GM23338 (cell line): ENCODE measurements around the gene SPIRE1. TPM values are rescaled to one million over a fixed set of nuclear protein-coding genes. Genes with fewer than 3 reads are reported as not detected.

Source experiments
- ATAC-seq: fragments of 200-7000 bp; cut with Tn5 transposase; 3 replicates; pipeline ENCODE4 v1.9.1; 2020
- DNase-seq: peaks from one replicate; pipeline ENCODE4 v3.0.0-alpha.2; 2015; ENCODE audit warnings: low spot score
- H2AFZ ChIP-seq: fragments of 200-600 bp; sonication (generic); 2 replicates; pipeline ENCODE4 v1.8.0; 2016; ENCODE audit warnings: antibody characterized with exemption, mild to moderate bottlenecking, moderate library complexity
- H3F3A ChIP-seq: fragments of 200-600 bp; sonication (generic); replicated peaks from 2 replicates; pipeline ENCODE4 v1.8.0; 2017; ENCODE audit warnings: antibody characterized with exemption, mixed run types, low read depth
- H3K27ac ChIP-seq: fragments of 200-600 bp; sonication (generic); 2 replicates; pipeline ENCODE4 v1.6.1; 2016; ENCODE audit warnings: low read depth
- H3K27me3 ChIP-seq: fragments of 200-600 bp; sonication (generic); 2 replicates; pipeline ENCODE4 v1.8.0; 2016; ENCODE audit warnings: mild to moderate bottlenecking, mixed run types, moderate library complexity; ENCODE audit not compliant: insufficient read depth
- H3K36me3 ChIP-seq: fragments of 200-600 bp; sonication (generic); 2 replicates; pipeline ENCODE4 v1.8.0; 2016; ENCODE audit warnings: mild to moderate bottlenecking; ENCODE audit not compliant: insufficient read depth
- H3K4me1 ChIP-seq: fragments of 200-600 bp; sonication (generic); 2 replicates; pipeline ENCODE4 v1.8.0; 2016; ENCODE audit warnings: mild to moderate bottlenecking, moderate library complexity; ENCODE audit not compliant: insufficient read depth
- H3K4me2 ChIP-seq: fragments of 200-600 bp; sonication (generic); 2 replicates; pipeline ENCODE4 v1.7.1; 2017; ENCODE audit warnings: mixed run types
- H3K4me3 ChIP-seq: fragments of 200-600 bp; sonication (generic); 2 replicates; pipeline ENCODE4 v1.6.1; 2016; ENCODE audit warnings: mixed run types
- H3K79me2 ChIP-seq: fragments of 200-600 bp; sonication (generic); replicated peaks from 2 replicates; pipeline ENCODE4 v1.8.0; 2017; ENCODE audit warnings: mild to moderate bottlenecking; ENCODE audit not compliant: insufficient read depth
- H3K9me2 ChIP-seq: fragments of 200-600 bp; sonication (generic); 2 replicates; pipeline ENCODE4 v1.8.0; 2017; ENCODE audit not compliant: insufficient read depth
- H4K20me1 ChIP-seq: fragments of 200-600 bp; sonication (generic); replicated peaks from 2 replicates; pipeline ENCODE4 v1.8.0; 2017; ENCODE audit warnings: mild to moderate bottlenecking; ENCODE audit not compliant: insufficient read depth
- H3K27ac Mint-ChIP-seq: 2 replicates; pipeline ENCODE4 v1.8.0; 2020; ENCODE audit warnings: inconsistent platforms, mild to moderate bottlenecking, moderate library complexity, mixed read lengths
- H3K27me3 Mint-ChIP-seq: 3 replicates; pipeline ENCODE4 v1.8.0; 2022; ENCODE audit warnings: low read depth, mild to moderate bottlenecking, moderate library complexity, mixed read lengths, inconsistent platforms; ENCODE audit not compliant: insufficient read depth, poor library complexity
- H3K36me3 Mint-ChIP-seq: 3 replicates; pipeline ENCODE4 v1.8.0; 2021; ENCODE audit warnings: low read depth, mild to moderate bottlenecking, inconsistent platforms, moderate library complexity, mixed read lengths
- H3K4me1 Mint-ChIP-seq: 3 replicates; pipeline ENCODE4 v1.8.0; 2020; ENCODE audit warnings: mild to moderate bottlenecking, inconsistent platforms, mixed read lengths
- H3K4me3 Mint-ChIP-seq: 3 replicates; pipeline ENCODE4 v1.8.0; 2021; ENCODE audit warnings: moderate library complexity, mild to moderate bottlenecking, inconsistent platforms, mixed read lengths
- H3K9me3 Mint-ChIP-seq: 3 replicates; pipeline ENCODE4 v1.8.0; 2020; ENCODE audit warnings: moderate library complexity, mild to moderate bottlenecking, inconsistent platforms, mixed read lengths
- EZH2 ChIP-seq: fragments of 200-600 bp; sonication (generic); IDR thresholded peaks from one replicate; pipeline ENCODE4 v1.8.0; 2017; ENCODE audit warnings: antibody characterized with exemption, mild to moderate bottlenecking, low read depth; ENCODE audit not compliant: unreplicated experiment
- STAT1 ChIP-seq: IDR thresholded peaks from one replicate; pipeline ENCODE4 v1.6.1; 2016; ENCODE audit warnings: antibody characterized with exemption; ENCODE audit not compliant: unreplicated experiment
- polyA plus RNA-seq: library from polyadenylated mRNA; unstranded; fragments of >200 nt; fragmentation: Nextera tagmentation; extraction: Ambion mirVana; gene quantifications from 2 replicates; pipeline ENCODE4 v1.2.1, GENCODE V29; 2016
- total RNA-seq: library from RNA; depleted of rRNA; stranded (reverse); fragments of >200 nt; shearing (Covaris generic); gene quantifications from 2 replicates; pipeline ENCODE4 v1.2.3, GENCODE V29; 2014
- TF ChIP-seq, protein P1 (sequence below): fragments of 250-450 bp; sonication (Bioruptor Pico); IDR thresholded peaks from 2 replicates; pipeline ENCODE4 v1.5.0; 2020; ENCODE audit warnings: mild to moderate bottlenecking, moderate library complexity
- TF ChIP-seq, protein P2 (sequence below), 2 experiments: fragments of 200-600 bp in 1 of 2; sonication (generic) in 1 of 2; conservative IDR thresholded peaks; 2 replicates each; pipeline versions ENCODE4 v1.5.1 to v1.6.1; 2016 to 2017; ENCODE audit warnings: antibody characterized with exemption in 2 of 2, low read depth in 2 of 2, mild to moderate bottlenecking in 2 of 2, moderate library complexity in 1 of 2
- TF ChIP-seq, protein P3 (sequence below): IDR thresholded peaks from one replicate; pipeline ENCODE4 v1.6.1; 2018; ENCODE audit warnings: antibody characterized with exemption; ENCODE audit not compliant: unreplicated experiment

Gene SPIRE1
- total and polyA plus RNA-seq, 2 experiments from 2014 or later: 2.9 to 15.5 TPM

DNA sequence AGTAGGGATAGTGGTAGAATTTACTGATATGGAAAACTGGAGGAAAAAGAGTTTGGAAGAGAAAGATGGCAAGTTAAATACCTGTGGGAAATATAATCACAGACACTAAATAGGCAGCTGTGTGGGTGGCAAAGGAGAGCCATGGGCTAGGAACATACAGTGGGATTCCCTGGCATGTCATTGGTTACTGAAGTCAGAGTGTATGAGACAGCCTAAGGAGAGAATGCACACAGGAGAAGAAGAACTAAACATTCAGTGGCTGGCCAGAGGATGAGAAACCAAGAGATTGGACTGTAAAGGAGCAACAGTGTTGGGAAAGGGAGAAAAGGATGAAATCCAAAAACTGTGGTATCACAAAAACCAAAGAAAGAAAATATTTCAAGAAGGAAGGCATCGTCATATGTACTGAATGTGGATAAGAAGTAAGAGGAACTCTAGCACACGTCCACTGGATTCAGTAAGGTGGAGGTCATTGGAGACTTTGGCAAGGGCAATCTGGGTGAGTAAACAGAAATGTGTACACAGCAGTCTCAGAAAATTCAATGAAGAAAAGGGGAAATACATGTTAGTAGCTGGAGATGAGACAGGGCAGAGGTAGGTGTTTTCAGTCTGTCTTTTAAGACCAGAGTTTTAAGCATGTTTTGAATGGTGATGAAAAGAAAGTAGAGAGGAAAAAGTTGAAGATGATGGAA, 83.3 kb downstream of the SPIRE1 start (continued):
- TF ChIP-seq, protein P1, sequence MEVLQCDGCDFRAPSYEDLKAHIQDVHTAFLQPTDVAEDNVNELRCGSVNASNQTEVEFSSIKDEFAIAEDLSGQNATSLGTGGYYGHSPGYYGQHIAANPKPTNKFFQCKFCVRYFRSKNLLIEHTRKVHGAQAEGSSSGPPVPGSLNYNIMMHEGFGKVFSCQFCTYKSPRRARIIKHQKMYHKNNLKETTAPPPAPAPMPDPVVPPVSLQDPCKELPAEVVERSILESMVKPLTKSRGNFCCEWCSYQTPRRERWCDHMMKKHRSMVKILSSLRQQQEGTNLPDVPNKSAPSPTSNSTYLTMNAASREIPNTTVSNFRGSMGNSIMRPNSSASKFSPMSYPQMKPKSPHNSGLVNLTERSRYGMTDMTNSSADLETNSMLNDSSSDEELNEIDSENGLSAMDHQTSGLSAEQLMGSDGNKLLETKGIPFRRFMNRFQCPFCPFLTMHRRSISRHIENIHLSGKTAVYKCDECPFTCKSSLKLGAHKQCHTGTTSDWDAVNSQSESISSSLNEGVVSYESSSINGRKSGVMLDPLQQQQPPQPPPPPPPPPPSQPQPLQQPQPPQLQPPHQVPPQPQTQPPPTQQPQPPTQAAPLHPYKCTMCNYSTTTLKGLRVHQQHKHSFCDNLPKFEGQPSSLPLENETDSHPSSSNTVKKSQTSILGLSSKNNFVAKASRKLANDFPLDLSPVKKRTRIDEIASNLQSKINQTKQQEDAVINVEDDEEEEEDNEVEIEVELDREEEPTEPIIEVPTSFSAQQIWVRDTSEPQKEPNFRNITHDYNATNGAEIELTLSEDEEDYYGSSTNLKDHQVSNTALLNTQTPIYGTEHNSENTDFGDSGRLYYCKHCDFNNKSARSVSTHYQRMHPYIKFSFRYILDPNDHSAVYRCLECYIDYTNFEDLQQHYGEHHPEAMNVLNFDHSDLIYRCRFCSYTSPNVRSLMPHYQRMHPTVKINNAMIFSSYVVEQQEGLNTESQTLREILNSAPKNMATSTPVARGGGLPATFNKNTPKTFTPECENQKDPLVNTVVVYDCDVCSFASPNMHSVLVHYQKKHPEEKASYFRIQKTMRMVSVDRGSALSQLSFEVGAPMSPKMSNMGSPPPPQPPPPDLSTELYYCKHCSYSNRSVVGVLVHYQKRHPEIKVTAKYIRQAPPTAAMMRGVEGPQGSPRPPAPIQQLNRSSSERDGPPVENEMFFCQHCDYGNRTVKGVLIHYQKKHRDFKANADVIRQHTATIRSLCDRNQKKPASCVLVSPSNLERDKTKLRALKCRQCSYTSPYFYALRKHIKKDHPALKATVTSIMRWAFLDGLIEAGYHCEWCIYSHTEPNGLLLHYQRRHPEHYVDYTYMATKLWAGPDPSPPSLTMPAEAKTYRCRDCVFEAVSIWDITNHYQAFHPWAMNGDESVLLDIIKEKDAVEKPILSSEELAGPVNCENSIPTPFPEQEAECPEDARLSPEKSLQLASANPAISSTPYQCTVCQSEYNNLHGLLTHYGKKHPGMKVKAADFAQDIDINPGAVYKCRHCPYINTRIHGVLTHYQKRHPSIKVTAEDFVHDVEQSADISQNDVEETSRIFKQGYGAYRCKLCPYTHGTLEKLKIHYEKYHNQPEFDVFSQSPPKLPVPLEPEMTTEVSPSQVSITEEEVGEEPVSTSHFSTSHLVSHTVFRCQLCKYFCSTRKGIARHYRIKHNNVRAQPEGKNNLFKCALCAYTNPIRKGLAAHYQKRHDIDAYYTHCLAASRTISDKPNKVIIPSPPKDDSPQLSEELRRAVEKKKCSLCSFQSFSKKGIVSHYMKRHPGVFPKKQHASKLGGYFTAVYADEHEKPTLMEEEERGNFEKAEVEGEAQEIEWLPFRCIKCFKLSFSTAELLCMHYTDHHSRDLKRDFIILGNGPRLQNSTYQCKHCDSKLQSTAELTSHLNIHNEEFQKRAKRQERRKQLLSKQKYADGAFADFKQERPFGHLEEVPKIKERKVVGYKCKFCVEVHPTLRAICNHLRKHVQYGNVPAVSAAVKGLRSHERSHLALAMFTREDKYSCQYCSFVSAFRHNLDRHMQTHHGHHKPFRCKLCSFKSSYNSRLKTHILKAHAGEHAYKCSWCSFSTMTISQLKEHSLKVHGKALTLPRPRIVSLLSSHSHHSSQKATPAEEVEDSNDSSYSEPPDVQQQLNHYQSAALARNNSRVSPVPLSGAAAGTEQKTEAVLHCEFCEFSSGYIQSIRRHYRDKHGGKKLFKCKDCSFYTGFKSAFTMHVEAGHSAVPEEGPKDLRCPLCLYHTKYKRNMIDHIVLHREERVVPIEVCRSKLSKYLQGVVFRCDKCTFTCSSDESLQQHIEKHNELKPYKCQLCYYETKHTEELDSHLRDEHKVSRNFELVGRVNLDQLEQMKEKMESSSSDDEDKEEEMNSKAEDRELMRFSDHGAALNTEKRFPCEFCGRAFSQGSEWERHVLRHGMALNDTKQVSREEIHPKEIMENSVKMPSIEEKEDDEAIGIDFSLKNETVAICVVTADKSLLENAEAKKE (CRISPR knock-in tag): no peak
- TF ChIP-seq, protein P2, sequence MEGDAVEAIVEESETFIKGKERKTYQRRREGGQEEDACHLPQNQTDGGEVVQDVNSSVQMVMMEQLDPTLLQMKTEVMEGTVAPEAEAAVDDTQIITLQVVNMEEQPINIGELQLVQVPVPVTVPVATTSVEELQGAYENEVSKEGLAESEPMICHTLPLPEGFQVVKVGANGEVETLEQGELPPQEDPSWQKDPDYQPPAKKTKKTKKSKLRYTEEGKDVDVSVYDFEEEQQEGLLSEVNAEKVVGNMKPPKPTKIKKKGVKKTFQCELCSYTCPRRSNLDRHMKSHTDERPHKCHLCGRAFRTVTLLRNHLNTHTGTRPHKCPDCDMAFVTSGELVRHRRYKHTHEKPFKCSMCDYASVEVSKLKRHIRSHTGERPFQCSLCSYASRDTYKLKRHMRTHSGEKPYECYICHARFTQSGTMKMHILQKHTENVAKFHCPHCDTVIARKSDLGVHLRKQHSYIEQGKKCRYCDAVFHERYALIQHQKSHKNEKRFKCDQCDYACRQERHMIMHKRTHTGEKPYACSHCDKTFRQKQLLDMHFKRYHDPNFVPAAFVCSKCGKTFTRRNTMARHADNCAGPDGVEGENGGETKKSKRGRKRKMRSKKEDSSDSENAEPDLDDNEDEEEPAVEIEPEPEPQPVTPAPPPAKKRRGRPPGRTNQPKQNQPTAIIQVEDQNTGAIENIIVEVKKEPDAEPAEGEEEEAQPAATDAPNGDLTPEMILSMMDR (conservative IDR thresholded peaks at IDR 0.05; ENCODE audit: low read depth in 2 of 2): no peak
- no peak for TF ChIP-seq STAT1

DNA sequence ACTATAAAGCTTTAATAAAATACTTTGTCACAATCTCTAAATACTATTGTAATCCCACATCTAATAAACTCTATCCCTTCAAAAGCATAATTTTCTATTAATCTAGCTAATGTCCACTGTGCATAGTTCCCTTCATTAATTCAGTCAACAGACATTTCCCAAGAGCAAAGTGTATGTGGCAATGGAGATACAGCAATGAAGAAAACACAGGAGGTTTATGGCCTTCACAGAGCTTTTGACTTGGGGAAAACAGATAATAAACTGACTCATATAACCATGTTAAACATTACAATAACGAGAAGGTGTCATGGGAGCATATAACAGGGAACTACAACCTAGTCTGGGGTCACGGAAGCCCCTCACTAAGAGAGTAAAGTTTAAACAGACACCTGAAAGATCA, 86.3 kb downstream of the SPIRE1 start:
- Mint-ChIP-seq H3K4me3 (no peak overlapping the region), H3K9me3 (no peaks in the 10 kb centered on the region; the same call in 2 of the 3 replicates), H3K36me3 (no peaks in the 10 kb centered on the region), H3K4me1 (no peaks in the 10 kb centered on the region), H3K27ac (no peak overlapping the region), H3K27me3 (peaks cover 4% of the 10 kb centered on the region)
- no peaks in the 10 kb centered on the region for H3K36me3 ChIP-seq
- H3K27ac ChIP-seq: no peak overlapping the region
- H3K9me2 ChIP-seq: no peaks in the 10 kb centered on the region
- H3F3A ChIP-seq: no peaks in the 10 kb centered on the region
- ATAC-seq (no peak), DNase-seq (no peak)
- H3K4me1 ChIP-seq: no peaks in the 10 kb centered on the region
- no peaks in the 10 kb centered on the region for H3K79me2 ChIP-seq
- H3K4me2 ChIP-seq: no peak overlapping the region
- no peaks in the 10 kb centered on the region; the same call in 1 of the 2 replicates for H4K20me1 ChIP-seq
- H3K27me3 ChIP-seq: no peaks in the 10 kb centered on the region
- H3K4me3 ChIP-seq: no peak overlapping the region
- no peak overlapping the region for H2AFZ ChIP-seq
- TF ChIP-seq, protein P2 (conservative IDR thresholded peaks at IDR 0.05; ENCODE audit: low read depth in 2 of 2): no peak
- TF ChIP-seq, protein P3, sequence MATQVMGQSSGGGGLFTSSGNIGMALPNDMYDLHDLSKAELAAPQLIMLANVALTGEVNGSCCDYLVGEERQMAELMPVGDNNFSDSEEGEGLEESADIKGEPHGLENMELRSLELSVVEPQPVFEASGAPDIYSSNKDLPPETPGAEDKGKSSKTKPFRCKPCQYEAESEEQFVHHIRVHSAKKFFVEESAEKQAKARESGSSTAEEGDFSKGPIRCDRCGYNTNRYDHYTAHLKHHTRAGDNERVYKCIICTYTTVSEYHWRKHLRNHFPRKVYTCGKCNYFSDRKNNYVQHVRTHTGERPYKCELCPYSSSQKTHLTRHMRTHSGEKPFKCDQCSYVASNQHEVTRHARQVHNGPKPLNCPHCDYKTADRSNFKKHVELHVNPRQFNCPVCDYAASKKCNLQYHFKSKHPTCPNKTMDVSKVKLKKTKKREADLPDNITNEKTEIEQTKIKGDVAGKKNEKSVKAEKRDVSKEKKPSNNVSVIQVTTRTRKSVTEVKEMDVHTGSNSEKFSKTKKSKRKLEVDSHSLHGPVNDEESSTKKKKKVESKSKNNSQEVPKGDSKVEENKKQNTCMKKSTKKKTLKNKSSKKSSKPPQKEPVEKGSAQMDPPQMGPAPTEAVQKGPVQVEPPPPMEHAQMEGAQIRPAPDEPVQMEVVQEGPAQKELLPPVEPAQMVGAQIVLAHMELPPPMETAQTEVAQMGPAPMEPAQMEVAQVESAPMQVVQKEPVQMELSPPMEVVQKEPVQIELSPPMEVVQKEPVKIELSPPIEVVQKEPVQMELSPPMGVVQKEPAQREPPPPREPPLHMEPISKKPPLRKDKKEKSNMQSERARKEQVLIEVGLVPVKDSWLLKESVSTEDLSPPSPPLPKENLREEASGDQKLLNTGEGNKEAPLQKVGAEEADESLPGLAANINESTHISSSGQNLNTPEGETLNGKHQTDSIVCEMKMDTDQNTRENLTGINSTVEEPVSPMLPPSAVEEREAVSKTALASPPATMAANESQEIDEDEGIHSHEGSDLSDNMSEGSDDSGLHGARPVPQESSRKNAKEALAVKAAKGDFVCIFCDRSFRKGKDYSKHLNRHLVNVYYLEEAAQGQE: no peak
- TF ChIP-seq EZH2: no peak
